H1 (cell line): ENCODE measurements around the gene CGB3. TPM values are rescaled to one million over a fixed set of nuclear protein-coding genes. Genes with fewer than 3 reads are reported as not detected.

Experiments used
- CTCF ChIA-PET: fragments of 300-600 bp; sonication (Branson Sonifier 250); formaldehyde crosslinking; loops from one replicate; lab custom pipeline; 2021; ENCODE audit not compliant: partially characterized antibody; lab: Charles Lee
- POLR2A ChIA-PET: fragments of 300-600 bp; sonication (Branson Sonifier 250); formaldehyde crosslinking; loops from one replicate; lab custom pipeline; 2021; ENCODE audit warnings: inconsistent platforms; ENCODE audit not compliant: partially characterized antibody; lab: Charles Lee
- DNase-seq, 2 experiments: peaks; one replicate each; pipeline versions ENCODE4 v3.0.0 to v3.0.0-alpha.2; 2010 to 2022; ENCODE audit warnings: low spot score in 2 of 2, low read depth in 1 of 2, mixed read lengths in 1 of 2
- FAIRE-seq: peaks from 2 replicates; lab custom pipeline; 2011; peaks lifted over from hg19 to GRCh38; lab: Jason Lieb, UNC
- H2AFZ ChIP-seq: 2 replicates; pipeline ENCODE4 v1.8.1; 2012; ENCODE audit warnings: low read length, inconsistent platforms
- H2AK5ac ChIP-seq: 2 replicates; pipeline ENCODE4 v1.6.1; 2013; ENCODE audit warnings: low read depth, low read length
- H2BK120ac ChIP-seq: replicated peaks from 2 replicates; pipeline ENCODE3; 2013; ENCODE audit warnings: low read depth, low read length, inconsistent platforms
- H2BK12ac ChIP-seq: 2 replicates; pipeline ENCODE4 v1.6.1; 2013; ENCODE audit warnings: low read depth, low read length
- H2BK15ac ChIP-seq: 2 replicates; pipeline ENCODE4 v1.6.1; 2013; ENCODE audit warnings: low read length
- H2BK20ac ChIP-seq: 2 replicates; pipeline ENCODE4 v1.6.1; 2013; ENCODE audit warnings: low read length
- H2BK5ac ChIP-seq: 2 replicates; pipeline ENCODE4 v1.6.1; 2013; ENCODE audit warnings: low read depth, low read length
- H3K14ac ChIP-seq: 2 replicates; pipeline ENCODE4 v1.6.1; 2013; ENCODE audit warnings: inconsistent platforms; ENCODE audit not compliant: insufficient read length
- H3K18ac ChIP-seq: 2 replicates; pipeline ENCODE4 v1.6.1; 2013; ENCODE audit warnings: low read length; ENCODE audit errors: extremely low read depth
- H3K23ac ChIP-seq: 2 replicates; pipeline ENCODE4 v1.6.1; 2013; ENCODE audit warnings: inconsistent platforms; ENCODE audit not compliant: insufficient read length
- H3K23me2 ChIP-seq: 2 replicates; pipeline ENCODE4 v1.6.1; 2013; ENCODE audit warnings: low read depth, low read length
- H3K27ac ChIP-seq: 2 replicates; pipeline ENCODE4 v1.6.1; 2011; ENCODE audit warnings: low read depth, low read length, inconsistent platforms
- H3K27me3 ChIP-seq, 4 experiments: replicated peaks in 1 of 4; 1 replicate in 1 of 4; 2 replicates in 3 of 4; pipeline versions ENCODE4 v1.6.1 to v1.8.1; 2011 to 2013; ENCODE audit warnings: low read length in 3 of 4, mild to moderate bottlenecking in 3 of 4, inconsistent platforms in 2 of 4, mixed read lengths in 2 of 4, moderate library complexity in 1 of 4; ENCODE audit not compliant: control insufficient read depth in 3 of 4, insufficient read depth in 3 of 4; ENCODE audit errors: extremely low read depth in 1 of 4
- H3K36me3 ChIP-seq, 4 experiments: 2 replicates each; pipeline versions ENCODE4 v1.6.1 to v1.8.1; 2011 to 2013; ENCODE audit warnings: mild to moderate bottlenecking in 4 of 4, low read length in 3 of 4, moderate library complexity in 2 of 4, control low read depth in 1 of 4, inconsistent platforms in 1 of 4; ENCODE audit not compliant: insufficient read depth in 4 of 4, control insufficient read depth in 2 of 4
- H3K4ac ChIP-seq: replicated peaks from 2 replicates; pipeline ENCODE3; 2013; ENCODE audit warnings: low read length, low read depth, mixed read lengths, inconsistent platforms; ENCODE audit not compliant: insufficient read length
- H3K4me1 ChIP-seq, 4 experiments: replicated peaks in 1 of 4; 1 replicate in 1 of 4; 2 replicates in 3 of 4; pipeline versions ENCODE4 v1.6.1 to v1.8.1; 2011 to 2013; ENCODE audit warnings: low read length in 3 of 4, inconsistent platforms in 2 of 4, mixed read lengths in 1 of 4; ENCODE audit not compliant: insufficient read depth in 4 of 4, control insufficient read depth in 3 of 4
- H3K4me2 ChIP-seq, 2 experiments: 2 replicates each; pipeline versions ENCODE4 v1.6.1 to v1.8.1; 2011 to 2013; ENCODE audit warnings: low read depth in 2 of 2, low read length in 2 of 2, control low read depth in 1 of 2, inconsistent platforms in 1 of 2, mild to moderate bottlenecking in 1 of 2; ENCODE audit not compliant: insufficient read depth in 1 of 2
- H3K4me3 ChIP-seq, 4 experiments: fragments of 200-600, 300-600 bp in 1 of 4; sonication (generic), shearing (Covaris generic), sonication (Bioruptor Twin) in 1 of 4; 2 replicates each; pipeline versions ENCODE4 v1.5.1 to v1.8.1; 2011 to 2016; ENCODE audit warnings: low read length in 4 of 4, low read depth in 3 of 4, control low read depth in 2 of 4, inconsistent platforms in 2 of 4, mild to moderate bottlenecking in 2 of 4, mixed read lengths in 1 of 4, moderate library complexity in 1 of 4; ENCODE audit not compliant: insufficient read depth in 2 of 4; ENCODE audit errors: extremely low read depth in 1 of 4
- H3K56ac ChIP-seq: replicated peaks from 2 replicates; pipeline ENCODE3; 2013; ENCODE audit warnings: low read depth, mild to moderate bottlenecking, mixed read lengths, low read length, inconsistent platforms; ENCODE audit not compliant: insufficient read length
- H3K79me1 ChIP-seq: 2 replicates; pipeline ENCODE4 v1.6.1; 2013; ENCODE audit warnings: low read depth, low read length, control low read depth
- H3K79me2 ChIP-seq, 2 experiments: 2 replicates each; pipeline versions ENCODE4 v1.6.1 to v1.8.1; 2012 to 2013; ENCODE audit warnings: low read length in 2 of 2, mild to moderate bottlenecking in 2 of 2, inconsistent platforms in 1 of 2; ENCODE audit not compliant: insufficient read depth in 2 of 2, control insufficient read depth in 1 of 2
- H3K9ac ChIP-seq, 4 experiments: replicated peaks in 1 of 4; 1 replicate in 1 of 4; 2 replicates in 3 of 4; pipeline versions ENCODE4 v1.6.1 to v1.8.1; 2011 to 2013; ENCODE audit warnings: low read depth in 3 of 4, low read length in 3 of 4, control low read depth in 2 of 4, mild to moderate bottlenecking in 2 of 4, moderate library complexity in 2 of 4, inconsistent platforms in 1 of 4; ENCODE audit errors: extremely low read depth in 1 of 4
- H3K9me3 ChIP-seq, 2 experiments: 2 replicates each; pipeline versions ENCODE4 v1.6.1 to v1.8.1; 2012 to 2013; ENCODE audit warnings: mild to moderate bottlenecking in 2 of 2, moderate library complexity in 2 of 2, control low read depth in 1 of 2, inconsistent platforms in 1 of 2, low read depth in 1 of 2, low read length in 1 of 2, mixed read lengths in 1 of 2; ENCODE audit not compliant: insufficient read depth in 2 of 2
- H4K20me1 ChIP-seq, 2 experiments: replicated peaks in 1 of 2; 2 replicates each; pipeline versions ENCODE3 to v1.8.1; 2011 to 2013; ENCODE audit warnings: inconsistent platforms in 2 of 2, low read length in 2 of 2, mild to moderate bottlenecking in 1 of 2; ENCODE audit not compliant: insufficient read depth in 2 of 2, control insufficient read depth in 1 of 2
- H4K5ac ChIP-seq: 2 replicates; pipeline ENCODE4 v1.6.1; 2013; ENCODE audit warnings: low read length, low read depth, mixed read lengths, inconsistent platforms; ENCODE audit not compliant: insufficient read length
- H4K8ac ChIP-seq: 2 replicates; pipeline ENCODE4 v1.8.0; 2013; ENCODE audit warnings: mild to moderate bottlenecking, moderate library complexity, low read length, inconsistent platforms; ENCODE audit not compliant: insufficient read depth; ENCODE audit errors: extremely low read depth
- H4K91ac ChIP-seq: replicated peaks from 2 replicates; pipeline ENCODE3; 2013; ENCODE audit warnings: low read length, mixed read lengths, inconsistent platforms; ENCODE audit not compliant: insufficient read length
- CHD2 ChIP-seq: IDR thresholded peaks from 2 replicates; pipeline ENCODE4 v1.6.1; 2012; ENCODE audit warnings: low read length, improper control_type of control experiment
- KDM4A ChIP-seq: IDR thresholded peaks from one replicate; pipeline ENCODE4 v1.7.1; 2012; ENCODE audit warnings: low read depth, mild to moderate bottlenecking, moderate library complexity, low read length, inconsistent platforms; ENCODE audit not compliant: severe bottlenecking
- TAF1 ChIP-seq: IDR thresholded peaks from 2 replicates; pipeline ENCODE4 v1.6.1; 2011; ENCODE audit warnings: mild to moderate bottlenecking, low read depth, low read length
- TCF12 ChIP-seq: IDR thresholded peaks from 2 replicates; pipeline ENCODE4 v1.6.1; 2011; ENCODE audit warnings: low read depth, mild to moderate bottlenecking, low read length
- WGBS, 2 experiments: shearing (Covaris generic) in 1 of 2; methylation state at CpG; one replicate each; pipeline versions ENCODE4 v1.1.6 to v1.1.7; 2013 to 2015; ENCODE audit warnings: low lambda C conversion rate in 2 of 2, mixed read lengths in 2 of 2, inconsistent platforms in 1 of 2, low coverage in 1 of 2, missing lambda C conversion rate in 1 of 2; ENCODE audit not compliant: insufficient replicate concordance in 2 of 2, insufficient coverage in 1 of 2, insufficient read length in 1 of 2; ENCODE audit errors: extremely low coverage in 1 of 2, missing lambda C conversion rate in 1 of 2; 5-methylcytosine and 5-hydroxymethylcytosine counted together
- polyA plus RNA-seq, 7 experiments: library from polyadenylated mRNA; depleted of rRNA in 3 of 7; stranded (reverse) in 5 of 7; unstranded in 2 of 7; fragments of >200 nt in 5 of 7; fragments of 200-250 nt in 2 of 7; gene quantifications; 1 replicate in 5 of 7; 2 replicates in 1 of 7; 4 replicates in 1 of 7; pipeline versions ENCODE4 v1.2.1 to v1.2.3, GENCODE V29; 2011 to 2013; ENCODE audit warnings: missing spikeins in 2 of 7, mixed read lengths in 2 of 7
- total RNA-seq: library from RNA; stranded (reverse); fragmentation: NEBNext Ultra II Directional; extraction: Animal tissue kit (Norgen Biotek cat#: 25700); gene quantifications from 2 replicates; pipeline ENCODE4 v1.2.1, GENCODE V29; 2021
- TF ChIP-seq, protein P1 (sequence below): IDR thresholded peaks from 2 replicates; pipeline ENCODE4 v1.6.1; 2012; ENCODE audit warnings: inconsistent platforms

Gene CGB3
- total and polyA plus RNA-seq, 2 of the 8 experiments (the other 6 are each of a cell fraction or from before 2014, with no cell fraction given): not detected

DNA sequence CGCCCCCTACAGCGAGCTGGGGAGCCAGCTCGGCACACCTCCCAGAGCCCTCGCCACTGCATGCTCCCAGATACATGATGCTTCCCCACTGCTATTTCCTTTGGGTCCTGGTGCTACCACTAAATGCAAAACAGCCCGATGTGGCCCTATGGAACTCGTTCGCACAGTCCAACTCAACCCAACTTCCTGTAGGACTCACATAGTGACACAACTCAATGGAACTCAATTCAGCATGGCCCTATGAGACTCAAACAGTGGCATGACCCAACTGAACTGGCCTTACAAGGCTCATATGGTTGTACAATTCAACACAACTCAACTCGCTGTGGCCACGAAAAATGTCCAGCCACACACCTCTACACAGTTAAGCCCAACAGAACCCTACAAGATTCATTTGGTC, 44.9 kb upstream of the CGB3 start:
- H4K8ac ChIP-seq: no peak overlapping the region
- ChIA-PET POLR2A (interaction anchor here (1.3 to 1.4 kb wide), 3 partner anchors 9 to 197 kb away, joined by 3 to 4 read pairs (median 3); partner anchors contain the start of gene PPP1R15A), CTCF (interaction anchor here (0.9 to 2.2 kb wide), 9 partner anchors 8 to 259 kb away, joined by 3 to 11 read pairs (median 4); partner anchors contain the start of gene CGB7)
- H3K79me2 ChIP-seq: no peaks in the 10 kb centered on the region
- FAIRE-seq: no peak
- no peak overlapping the region for H2BK15ac ChIP-seq
- peaks cover 26 to 80% (median 70%) of the 10 kb centered on the region in 4 experiments for H3K27me3 ChIP-seq
- no peak overlapping the region for H3K27ac ChIP-seq
- peaks cover 0 to 4% (median 0%) of the 10 kb centered on the region in 4 experiments; a peak in 1 of 8 replicates for H3K36me3 ChIP-seq
- no peak overlapping the region for H2BK12ac ChIP-seq
- H3K4ac ChIP-seq: no peak overlapping the region
- no peak overlapping the region for H3K4me2 ChIP-seq
- no peak overlapping the region for H2BK20ac ChIP-seq
- no peak overlapping the region for H3K18ac ChIP-seq
- no peak overlapping the region for H3K4me3 ChIP-seq
- H2BK5ac ChIP-seq: no peak overlapping the region
- no peak overlapping the region for H3K9ac ChIP-seq
- no peak for DNase-seq
- H2AK5ac ChIP-seq: 0 out of 2 replicates have a peak overlapping the region, but pooled peaks have one; percentile 28
- no peak overlapping the region for H3K14ac ChIP-seq
- H3K9me3 ChIP-seq: peaks cover 0 to 5% of the 10 kb centered on the region in 2 experiments; a peak in 1 of 4 replicates
- no peak overlapping the region for H2BK120ac ChIP-seq
- H3K4me1 ChIP-seq: peaks cover 0 to 19% (median 16%) of the 10 kb centered on the region in 4 experiments; a peak in 6 of 7 replicates
- H4K91ac ChIP-seq: no peak overlapping the region
- no peaks in the 10 kb centered on the region for H3K79me1 ChIP-seq
- peaks cover 8% of the 10 kb centered on the region for H3K23me2 ChIP-seq
- H2AFZ ChIP-seq: no peak overlapping the region
- WGBS, 2 experiments: 91% methylated on average over 9 of the region's 9 CpGs; no CpG with 5 or more reads in 1 of the 2 experiments
- H4K5ac ChIP-seq: no peak overlapping the region
- H4K20me1 ChIP-seq: no peaks in the 10 kb centered on the region
- no peak overlapping the region for H3K23ac ChIP-seq
- H3K56ac ChIP-seq: no peak overlapping the region
- TF ChIP-seq KDM4A: no peak
- TF ChIP-seq, protein P1, sequence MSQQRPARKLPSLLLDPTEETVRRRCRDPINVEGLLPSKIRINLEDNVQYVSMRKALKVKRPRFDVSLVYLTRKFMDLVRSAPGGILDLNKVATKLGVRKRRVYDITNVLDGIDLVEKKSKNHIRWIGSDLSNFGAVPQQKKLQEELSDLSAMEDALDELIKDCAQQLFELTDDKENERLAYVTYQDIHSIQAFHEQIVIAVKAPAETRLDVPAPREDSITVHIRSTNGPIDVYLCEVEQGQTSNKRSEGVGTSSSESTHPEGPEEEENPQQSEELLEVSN: no peak
- no peak for TF ChIP-seq TCF12
- TF ChIP-seq TAF1: no peak
- no peak for TF ChIP-seq CHD2
